SK-N-SH (cell line): ENCODE results near the gene ROPN1L. TPM values are rescaled to one million over a fixed set of nuclear protein-coding genes. Genes with fewer than 3 reads are reported as not detected.

Experiments
- CTCF ChIA-PET: fragments of 300-600, 350-600 bp; formaldehyde crosslinking; extraction: SDS; loops from one replicate; lab custom pipeline; 2021; lab: Yijun Ruan, JAX
- POLR2A ChIA-PET: fragments of 350-600 bp; sonication (Branson Sonifier 250); formaldehyde crosslinking; extraction: SDS; loops from one replicate; lab custom pipeline; 2020; ENCODE audit warnings: antibody characterized with exemption, inconsistent platforms; lab: Yijun Ruan, JAX
- DNase-seq: peaks from one replicate; pipeline ENCODE4 v3.0.0; 2012
- H2AFZ ChIP-seq: fragments of 200-600 bp; sonication (generic); 2 replicates; pipeline ENCODE4 v1.8.1; 2016; ENCODE audit warnings: antibody characterized with exemption, mild to moderate bottlenecking, low read depth
- H3F3A ChIP-seq: fragments of 200-600 bp; sonication (generic); replicated peaks from 2 replicates; pipeline ENCODE3; 2016; ENCODE audit warnings: antibody characterized with exemption, mild to moderate bottlenecking; ENCODE audit not compliant: insufficient read depth
- H3K27ac ChIP-seq, 2 experiments: fragments of 200-500 bp in 1 of 2; fragments of 200-600 bp in 1 of 2; sonication (Bioruptor generic) in 1 of 2; sonication (generic), shearing (Covaris generic) in 1 of 2; 2 replicates each; pipeline versions ENCODE4 v1.5.1 to v1.6.1; 2014 to 2016; ENCODE audit warnings: low read depth in 2 of 2, inconsistent platforms in 1 of 2, low read length in 1 of 2, mild to moderate bottlenecking in 1 of 2, mixed read lengths in 1 of 2
- H3K27me3 ChIP-seq: fragments of 200-600 bp; sonication (generic), shearing (Covaris generic); 2 replicates; pipeline ENCODE4 v1.6.1; 2016; ENCODE audit warnings: mixed run types; ENCODE audit not compliant: insufficient read depth
- H3K36me3 ChIP-seq, 2 experiments: fragments of 200-500 bp in 1 of 2; fragments of 200-600 bp in 1 of 2; sonication (Bioruptor generic) in 1 of 2; sonication (generic) in 1 of 2; replicated peaks in 1 of 2; 2 replicates each; pipeline versions ENCODE3 to v1.5.1; 2014 to 2016; ENCODE audit warnings: low read length in 1 of 2, mild to moderate bottlenecking in 1 of 2; ENCODE audit not compliant: insufficient read depth in 2 of 2, control insufficient read depth in 1 of 2
- H3K4me1 ChIP-seq, 2 experiments: fragments of 200-500 bp in 1 of 2; fragments of 200-600 bp in 1 of 2; sonication (Bioruptor generic) in 1 of 2; sonication (generic), shearing (Covaris generic) in 1 of 2; 2 replicates each; pipeline versions ENCODE4 v1.5.1 to v1.6.1; 2014 to 2016; ENCODE audit warnings: low read depth in 1 of 2, low read length in 1 of 2, mixed run types in 1 of 2; ENCODE audit not compliant: insufficient read depth in 2 of 2, control insufficient read depth in 1 of 2
- H3K4me2 ChIP-seq: fragments of 200-600 bp; sonication (generic), shearing (Covaris generic); 2 replicates; pipeline ENCODE4 v1.6.1; 2017; ENCODE audit warnings: mixed run types
- H3K4me3 ChIP-seq, 2 experiments: fragments of 200-500 bp in 1 of 2; fragments of 200-600 bp in 1 of 2; sonication (Bioruptor generic) in 1 of 2; sonication (generic), shearing (Covaris generic) in 1 of 2; 2 replicates each; pipeline versions ENCODE4 v1.5.1 to v1.8.1; 2014 to 2016; ENCODE audit warnings: low read depth in 2 of 2, inconsistent platforms in 1 of 2, low read length in 1 of 2, mild to moderate bottlenecking in 1 of 2, mixed read lengths in 1 of 2, moderate library complexity in 1 of 2
- H3K79me2 ChIP-seq: fragments of 200-600 bp; sonication (generic); 2 replicates; pipeline ENCODE4 v1.8.1; 2017; ENCODE audit warnings: mild to moderate bottlenecking; ENCODE audit not compliant: insufficient read depth
- H3K9ac ChIP-seq: fragments of 200-600 bp; sonication (generic); 2 replicates; pipeline ENCODE4 v1.6.1; 2017; ENCODE audit warnings: mixed run types
- H3K9me2 ChIP-seq: fragments of 200-600 bp; sonication (generic); 2 replicates; pipeline ENCODE4 v1.6.1; 2017; ENCODE audit warnings: mixed run types
- H3K9me3 ChIP-seq: fragments of 200-600 bp; sonication (generic); 2 replicates; pipeline ENCODE4 v1.6.1; 2017; ENCODE audit warnings: mixed run types, mild to moderate bottlenecking, moderate library complexity
- H4K20me1 ChIP-seq: fragments of 200-600 bp; sonication (generic); 2 replicates; pipeline ENCODE4 v1.6.1; 2017; ENCODE audit warnings: mild to moderate bottlenecking, mixed run types; ENCODE audit not compliant: insufficient read depth
- CHD2 ChIP-seq: fragments of 150-350 bp; IDR thresholded peaks from 2 replicates; pipeline ENCODE4 v1.6.1; 2018; ENCODE audit warnings: low read length; ENCODE audit not compliant: partially characterized antibody
- ELF1 ChIP-seq: IDR thresholded peaks from 2 replicates; pipeline ENCODE4 v1.4.0; 2012
- EZH2phosphoT487 ChIP-seq: fragments of 200-600 bp; sonication (generic); IDR thresholded peaks from 2 replicates; pipeline ENCODE4 v1.6.1; 2017; ENCODE audit warnings: low read depth, mixed run types, mild to moderate bottlenecking, antibody characterized with exemption, moderate library complexity, borderline replicate concordance
- FOXJ3 ChIP-seq: sonication (generic); formaldehyde crosslinking; IDR thresholded peaks from 2 replicates; pipeline ENCODE4 v1.5.1; 2020; ENCODE audit warnings: mild to moderate bottlenecking, missing genetic modification reagents
- FOXM1 ChIP-seq: IDR thresholded peaks from 2 replicates; pipeline ENCODE4 v1.4.0; 2012; ENCODE audit warnings: low read depth, mild to moderate bottlenecking
- GABPA ChIP-seq: IDR thresholded peaks from 2 replicates; pipeline ENCODE4 v1.4.0; 2012; ENCODE audit warnings: low read depth, mild to moderate bottlenecking
- GATA2 ChIP-seq: sonication (generic); formaldehyde crosslinking; IDR thresholded peaks from 2 replicates; pipeline ENCODE4 v1.5.0; 2020; ENCODE audit warnings: mild to moderate bottlenecking, missing genetic modification reagents
- MXI1 ChIP-seq: IDR thresholded peaks from 2 replicates; pipeline ENCODE4 v1.6.1; 2012; ENCODE audit warnings: mild to moderate bottlenecking, low read depth, low read length, improper control_type of control experiment
- NFIC ChIP-seq: IDR thresholded peaks from 2 replicates; pipeline ENCODE4 v1.4.0; 2012; ENCODE audit warnings: borderline replicate concordance
- NRF1 ChIP-seq: IDR thresholded peaks from 2 replicates; pipeline ENCODE4 v1.6.1; 2012; ENCODE audit warnings: low read depth, mild to moderate bottlenecking, low read length
- POLR2AphosphoS5 ChIP-seq: IDR thresholded peaks from 2 replicates; pipeline ENCODE4 v1.6.1; 2012; ENCODE audit warnings: low read depth, low read length
- RAD21 ChIP-seq: IDR thresholded peaks from 2 replicates; pipeline ENCODE4 v1.6.1; 2012; ENCODE audit warnings: mild to moderate bottlenecking, low read length
- SIN3A ChIP-seq: IDR thresholded peaks from 2 replicates; pipeline ENCODE4 v1.6.1; 2012; ENCODE audit warnings: low read depth, mild to moderate bottlenecking, low read length, moderate library complexity, borderline replicate concordance
- WGBS: methylation state at CpG from one replicate; pipeline ENCODE4 v1.1.6; 2017; ENCODE audit warnings: low lambda C conversion rate; 5-methylcytosine and 5-hydroxymethylcytosine counted together
- polyA plus RNA-seq, 3 experiments: library from polyadenylated mRNA; depleted of rRNA; stranded (reverse); fragments of >200 nt; gene quantifications; 2 replicates each; pipeline ENCODE4 v1.2.3, GENCODE V29; 2012
- TF ChIP-seq, protein P1 (sequence below): fragments of 150-350 bp; IDR thresholded peaks from 2 replicates; pipeline ENCODE4 v1.6.1; 2016; ENCODE audit warnings: mild to moderate bottlenecking, low read depth, low read length
- TF ChIP-seq, protein P2 (sequence below): IDR thresholded peaks from 2 replicates; pipeline ENCODE4 v1.6.1; 2012; ENCODE audit warnings: mild to moderate bottlenecking, low read depth, low read length, moderate library complexity

Gene ROPN1L
- polyA plus RNA-seq, 1 of the 3 experiments (the other 2 are of a cell fraction) = 0.31 TPM

DNA sequence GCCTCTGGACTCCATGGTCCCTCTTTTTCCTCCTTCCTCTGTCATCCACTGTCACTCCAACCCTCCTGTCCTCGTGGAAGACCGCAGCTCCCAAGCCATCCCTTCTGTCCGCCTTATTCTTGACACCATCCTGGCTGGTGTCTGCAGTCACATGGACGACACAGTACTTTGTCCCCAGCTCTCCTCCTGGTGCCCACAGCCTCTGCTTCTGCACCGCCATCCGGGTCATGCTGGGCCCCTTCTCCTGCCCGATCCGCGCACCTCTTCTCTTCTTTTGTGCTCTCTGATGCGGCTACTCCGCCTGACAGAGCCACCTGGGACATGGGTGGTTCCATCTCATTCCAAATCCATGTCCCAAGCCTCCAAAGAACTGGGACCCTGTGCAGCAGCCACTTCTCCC lies 22.5 kb downstream of the ROPN1L start:
- H3K9me3 ChIP-seq = no peaks in the 10 kb centered on the region
- no peak overlapping the region for H3K27ac ChIP-seq
- 84% methylated on average over 11 of the region's 11 CpGs for WGBS
- no peak overlapping the region for H3K4me3 ChIP-seq
- TF ChIP-seq GABPA (no peak), SIN3A (no peak), NFIC (no peak), NRF1 (no peak), FOXM1 (no peak), ELF1 (no peak), EZH2phosphoT487 (no peak), RAD21 (no peak), FOXJ3 (CRISPR knock-in tag) (no peak), MXI1 (no peak), GATA2 (CRISPR knock-in tag) (no peak), CHD2 (no peak), POLR2AphosphoS5 (no peak)
- TF ChIP-seq, protein P1, sequence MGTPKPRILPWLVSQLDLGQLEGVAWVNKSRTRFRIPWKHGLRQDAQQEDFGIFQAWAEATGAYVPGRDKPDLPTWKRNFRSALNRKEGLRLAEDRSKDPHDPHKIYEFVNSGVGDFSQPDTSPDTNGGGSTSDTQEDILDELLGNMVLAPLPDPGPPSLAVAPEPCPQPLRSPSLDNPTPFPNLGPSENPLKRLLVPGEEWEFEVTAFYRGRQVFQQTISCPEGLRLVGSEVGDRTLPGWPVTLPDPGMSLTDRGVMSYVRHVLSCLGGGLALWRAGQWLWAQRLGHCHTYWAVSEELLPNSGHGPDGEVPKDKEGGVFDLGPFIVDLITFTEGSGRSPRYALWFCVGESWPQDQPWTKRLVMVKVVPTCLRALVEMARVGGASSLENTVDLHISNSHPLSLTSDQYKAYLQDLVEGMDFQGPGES = no peak
- TF ChIP-seq, protein P2, sequence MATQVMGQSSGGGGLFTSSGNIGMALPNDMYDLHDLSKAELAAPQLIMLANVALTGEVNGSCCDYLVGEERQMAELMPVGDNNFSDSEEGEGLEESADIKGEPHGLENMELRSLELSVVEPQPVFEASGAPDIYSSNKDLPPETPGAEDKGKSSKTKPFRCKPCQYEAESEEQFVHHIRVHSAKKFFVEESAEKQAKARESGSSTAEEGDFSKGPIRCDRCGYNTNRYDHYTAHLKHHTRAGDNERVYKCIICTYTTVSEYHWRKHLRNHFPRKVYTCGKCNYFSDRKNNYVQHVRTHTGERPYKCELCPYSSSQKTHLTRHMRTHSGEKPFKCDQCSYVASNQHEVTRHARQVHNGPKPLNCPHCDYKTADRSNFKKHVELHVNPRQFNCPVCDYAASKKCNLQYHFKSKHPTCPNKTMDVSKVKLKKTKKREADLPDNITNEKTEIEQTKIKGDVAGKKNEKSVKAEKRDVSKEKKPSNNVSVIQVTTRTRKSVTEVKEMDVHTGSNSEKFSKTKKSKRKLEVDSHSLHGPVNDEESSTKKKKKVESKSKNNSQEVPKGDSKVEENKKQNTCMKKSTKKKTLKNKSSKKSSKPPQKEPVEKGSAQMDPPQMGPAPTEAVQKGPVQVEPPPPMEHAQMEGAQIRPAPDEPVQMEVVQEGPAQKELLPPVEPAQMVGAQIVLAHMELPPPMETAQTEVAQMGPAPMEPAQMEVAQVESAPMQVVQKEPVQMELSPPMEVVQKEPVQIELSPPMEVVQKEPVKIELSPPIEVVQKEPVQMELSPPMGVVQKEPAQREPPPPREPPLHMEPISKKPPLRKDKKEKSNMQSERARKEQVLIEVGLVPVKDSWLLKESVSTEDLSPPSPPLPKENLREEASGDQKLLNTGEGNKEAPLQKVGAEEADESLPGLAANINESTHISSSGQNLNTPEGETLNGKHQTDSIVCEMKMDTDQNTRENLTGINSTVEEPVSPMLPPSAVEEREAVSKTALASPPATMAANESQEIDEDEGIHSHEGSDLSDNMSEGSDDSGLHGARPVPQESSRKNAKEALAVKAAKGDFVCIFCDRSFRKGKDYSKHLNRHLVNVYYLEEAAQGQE = no peak
- H4K20me1 ChIP-seq = no peaks in the 10 kb centered on the region
- H3K4me2 ChIP-seq = no peak overlapping the region
- peaks cover 11% of the 10 kb centered on the region in 2 experiments; a peak in 2 of 4 replicates for H3K4me1 ChIP-seq
- H3K27me3 ChIP-seq = no peaks in the 10 kb centered on the region
- no peaks in the 10 kb centered on the region for H3F3A ChIP-seq
- no peak for DNase-seq
- no peak overlapping the region for H3K9ac ChIP-seq
- no peaks in the 10 kb centered on the region for H3K36me3 ChIP-seq
- no peaks in the 10 kb centered on the region for H3K79me2 ChIP-seq
- no peaks in the 10 kb centered on the region for H3K9me2 ChIP-seq
- H2AFZ ChIP-seq = no peak overlapping the region
- POLR2A ChIA-PET = no interaction called here
- CTCF ChIA-PET = interaction anchor here (1.0 to 3.5 kb wide), 2 partner anchors 12 to 163 kb away, joined by 3 to 11 read pairs; no protein-coding TSS in a partner anchor
